HepG2 (cell line): ENCODE results near the gene NUF2. TPM values are rescaled to one million over a fixed set of nuclear protein-coding genes. Genes with fewer than 3 reads are reported as not detected.

Experiments
- BHLHE40 ChIP-seq: IDR thresholded peaks from 2 replicates; pipeline ENCODE4 v1.6.1; 2011; ENCODE audit warnings: low read length, improper control_type of control experiment
- DMAP1 ChIP-seq: IDR thresholded peaks from 2 replicates; pipeline ENCODE4 v1.6.1; 2016
- EEA1 ChIP-seq: sonication (generic); formaldehyde crosslinking; IDR thresholded peaks from 2 replicates; pipeline ENCODE4 v1.5.1; 2020; ENCODE audit warnings: mild to moderate bottlenecking, missing genetic modification reagents, borderline replicate concordance
- ETS1 ChIP-seq: sonication (generic); formaldehyde crosslinking; IDR thresholded peaks from 2 replicates; pipeline ENCODE4 v1.4.0; 2020; ENCODE audit warnings: missing genetic modification reagents
- FOSL2 ChIP-seq: sonication (generic); formaldehyde crosslinking; IDR thresholded peaks from 2 replicates; pipeline ENCODE4 v1.4.0; 2020; ENCODE audit warnings: missing genetic modification reagents
- GTF3A ChIP-seq: sonication (generic); formaldehyde crosslinking; conservative IDR thresholded peaks from 2 replicates; pipeline ENCODE4 v1.4.0; 2020; ENCODE audit warnings: mild to moderate bottlenecking, missing genetic modification reagents
- HMGA1 ChIP-seq: sonication (generic); formaldehyde crosslinking; conservative IDR thresholded peaks from 2 replicates; pipeline ENCODE4 v1.4.0; 2020; ENCODE audit warnings: missing genetic modification reagents
- MAFG ChIP-seq: sonication (generic); formaldehyde crosslinking; IDR thresholded peaks from 2 replicates; pipeline ENCODE4 v1.5.1; 2020; ENCODE audit warnings: mild to moderate bottlenecking, missing genetic modification reagents
- MIER3 ChIP-seq: IDR thresholded peaks from 2 replicates; pipeline ENCODE4 v1.6.1; 2016; ENCODE audit warnings: missing compliant biosample characterization, borderline replicate concordance
- MXD4 ChIP-seq: IDR thresholded peaks from 2 replicates; pipeline ENCODE4 v1.6.1; 2016; ENCODE audit warnings: mild to moderate bottlenecking, missing biosample characterization, missing genetic modification reagents
- NFIB ChIP-seq: sonication (generic); formaldehyde crosslinking; IDR thresholded peaks from 2 replicates; pipeline ENCODE4 v1.9.0; 2021; ENCODE audit warnings: missing genetic modification reagents, mild to moderate bottlenecking, borderline replicate concordance
- NFKBIZ ChIP-seq: IDR thresholded peaks from 2 replicates; pipeline ENCODE4 v1.6.1; 2018; ENCODE audit warnings: missing genetic modification reagents, missing compliant biosample characterization
- PHF20 ChIP-seq: sonication (generic); formaldehyde crosslinking; IDR thresholded peaks from 2 replicates; pipeline ENCODE4 v1.5.0; 2020; ENCODE audit warnings: mild to moderate bottlenecking, missing genetic modification reagents
- TCF7 ChIP-seq: sonication (generic); IDR thresholded peaks from 2 replicates; pipeline ENCODE4 v1.6.1; 2016; ENCODE audit warnings: antibody characterized with exemption, low read depth
- ZMYM2 ChIP-seq: sonication (generic); formaldehyde crosslinking; IDR thresholded peaks from 2 replicates; pipeline ENCODE4 v1.8.0; 2022; ENCODE audit warnings: mild to moderate bottlenecking, missing genetic modification reagents
- ZNF124 ChIP-seq: sonication (generic); formaldehyde crosslinking; IDR thresholded peaks from 2 replicates; pipeline ENCODE4 v1.4.0; 2020; ENCODE audit warnings: missing genetic modification reagents
- ZNF737 ChIP-seq: sonication (generic); formaldehyde crosslinking; IDR thresholded peaks from 2 replicates; pipeline ENCODE4 v1.5.0; 2020; ENCODE audit warnings: missing genetic modification reagents, mild to moderate bottlenecking, borderline replicate concordance
- ZNF773 ChIP-seq: sonication (generic); formaldehyde crosslinking; IDR thresholded peaks from 2 replicates; pipeline ENCODE4 v1.4.0; 2020; ENCODE audit warnings: missing genetic modification reagents, borderline replicate concordance
- polyA plus RNA-seq, 8 experiments: library from polyadenylated mRNA; depleted of rRNA in 3 of 8; stranded (reverse) in 7 of 8; unstranded in 1 of 8; fragments of >200 nt; fragmentation: Illumina TruSeq in 4 of 8; extraction: Trizol in 4 of 8; gene quantifications; 2 replicates each; pipeline versions ENCODE4 v1.2.1 to v1.2.3, GENCODE V29; 2011 to 2016; ENCODE audit warnings: low read depth in 4 of 8, missing spikeins in 1 of 8, mixed read lengths in 1 of 8; ENCODE audit not compliant: insufficient read depth in 1 of 8
- total RNA-seq, 5 experiments: library from RNA; depleted of rRNA; stranded (reverse); fragments of >200 nt; fragmentation: Illumina TruSeq; extraction: Trizol; gene quantifications; 2 replicates each; pipeline ENCODE4 v1.2.3, GENCODE V29; 2016; ENCODE audit warnings: low read depth in 1 of 5
- TF ChIP-seq, protein P1 (sequence below): sonication (generic); formaldehyde crosslinking; IDR thresholded peaks from 2 replicates; pipeline ENCODE4 v1.4.0; 2020; ENCODE audit warnings: mild to moderate bottlenecking, missing genetic modification reagents
- TF ChIP-seq, protein P2 (sequence below): sonication (generic); formaldehyde crosslinking; IDR thresholded peaks from 2 replicates; pipeline ENCODE4 v1.8.0; 2022; ENCODE audit warnings: missing genetic modification reagents, mild to moderate bottlenecking, moderate library complexity, borderline replicate concordance
- TF ChIP-seq, protein P3 (sequence below): sonication (generic); formaldehyde crosslinking; IDR thresholded peaks from 2 replicates; pipeline ENCODE4 v1.5.1; 2020; ENCODE audit warnings: missing genetic modification reagents, mild to moderate bottlenecking, borderline replicate concordance

NUF2 gene
- total and polyA plus RNA-seq, 2 of the 13 experiments (the other 11 are each of a cell fraction or from before 2014, with no cell fraction given) = 26.0 to 39.4 TPM

DNA sequence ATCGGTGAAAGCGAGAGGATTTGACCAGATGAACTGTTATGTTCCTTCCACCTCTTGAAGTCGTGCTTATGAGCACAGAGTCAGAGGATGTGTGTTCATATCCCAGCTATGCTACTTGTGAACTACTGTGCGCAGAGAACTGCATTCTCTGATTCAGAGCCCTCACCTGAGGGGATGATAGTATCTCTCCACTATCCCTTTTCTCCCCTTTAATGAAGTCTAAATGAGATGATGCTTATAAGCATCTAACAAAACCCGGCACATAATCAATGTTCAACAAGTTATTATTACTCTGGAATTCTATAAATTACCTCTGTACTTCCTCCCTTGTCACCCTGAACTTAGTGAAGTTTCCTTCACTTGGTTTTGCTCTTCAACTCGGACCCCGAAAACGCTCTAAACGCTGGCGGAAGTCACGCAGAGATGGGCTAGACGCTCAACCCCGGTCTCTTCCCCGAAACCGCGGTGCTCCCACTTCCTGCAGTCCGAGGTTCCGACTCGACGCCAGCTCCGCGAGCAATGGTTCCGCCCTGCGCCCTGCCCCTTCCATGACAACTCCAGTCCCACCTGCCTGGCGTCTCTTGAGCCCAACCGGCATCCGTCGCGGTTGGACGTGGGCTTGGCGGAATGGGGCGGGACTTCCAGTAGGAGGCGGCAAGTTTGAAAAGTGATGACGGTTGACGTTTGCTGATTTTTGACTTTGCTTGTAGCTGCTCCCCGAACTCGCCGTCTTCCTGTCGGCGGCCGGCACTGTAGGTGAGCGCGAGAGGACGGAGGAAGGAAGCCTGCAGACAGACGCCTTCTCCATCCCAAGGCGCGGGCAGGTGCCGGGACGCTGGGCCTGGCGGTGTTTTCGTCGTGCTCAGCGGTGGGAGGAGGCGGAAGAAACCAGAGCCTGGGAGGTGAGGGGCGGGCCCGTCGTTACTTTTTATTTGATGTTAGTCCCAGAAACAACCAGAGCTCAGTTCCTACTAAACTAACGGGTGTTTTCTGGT lies at the start of gene NUF2 (continued):
- TF ChIP-seq ETS1 (CRISPR knock-in tag) (peak; percentile 95; the same call in 1 of the 2 replicates), ZNF773 (CRISPR knock-in tag) (peak; percentile 42; the same call in 1 of the 2 replicates), MIER3 (CRISPR knock-in tag) (peak; percentile 99), TCF7 (peak; percentile 5; the same call in 1 of the 2 replicates), MAFG (CRISPR knock-in tag) (peak; percentile 78; the same call in 1 of the 2 replicates), PHF20 (CRISPR knock-in tag) (peak; percentile 100), EEA1 (CRISPR knock-in tag) (peak; percentile 83; the same call in 1 of the 2 replicates), NFKBIZ (CRISPR knock-in tag) (peak; percentile 96), MXD4 (CRISPR knock-in tag) (peak; percentile 97), ZNF124 (CRISPR knock-in tag) (peak; percentile 99), HMGA1 (no peak), DMAP1 (CRISPR knock-in tag) (peak; percentile 99), FOSL2 (CRISPR knock-in tag) (peak; percentile 85), ZMYM2 (CRISPR knock-in tag) (peak; percentile 76), ZNF737 (CRISPR knock-in tag) (peak; percentile 63), BHLHE40 (peak; percentile 54; the same call in 1 of the 2 replicates), NFIB (CRISPR knock-in tag) (no peak), GTF3A (CRISPR knock-in tag) (peak; percentile 72; the same call in 1 of the 2 replicates)
- TF ChIP-seq, protein P1, sequence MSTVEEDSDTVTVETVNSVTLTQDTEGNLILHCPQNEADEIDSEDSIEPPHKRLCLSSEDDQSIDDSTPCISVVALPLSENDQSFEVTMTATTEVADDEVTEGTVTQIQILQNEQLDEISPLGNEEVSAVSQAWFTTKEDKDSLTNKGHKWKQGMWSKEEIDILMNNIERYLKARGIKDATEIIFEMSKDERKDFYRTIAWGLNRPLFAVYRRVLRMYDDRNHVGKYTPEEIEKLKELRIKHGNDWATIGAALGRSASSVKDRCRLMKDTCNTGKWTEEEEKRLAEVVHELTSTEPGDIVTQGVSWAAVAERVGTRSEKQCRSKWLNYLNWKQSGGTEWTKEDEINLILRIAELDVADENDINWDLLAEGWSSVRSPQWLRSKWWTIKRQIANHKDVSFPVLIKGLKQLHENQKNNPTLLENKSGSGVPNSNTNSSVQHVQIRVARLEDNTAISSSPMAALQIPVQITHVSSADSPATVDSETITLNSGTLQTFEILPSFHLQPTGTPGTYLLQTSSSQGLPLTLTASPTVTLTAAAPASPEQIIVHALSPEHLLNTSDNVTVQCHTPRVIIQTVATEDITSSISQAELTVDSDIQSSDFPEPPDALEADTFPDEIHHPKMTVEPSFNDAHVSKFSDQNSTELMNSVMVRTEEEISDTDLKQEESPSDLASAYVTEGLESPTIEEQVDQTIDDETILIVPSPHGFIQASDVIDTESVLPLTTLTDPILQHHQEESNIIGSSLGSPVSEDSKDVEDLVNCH (CRISPR knock-in tag) = no peak
- TF ChIP-seq, protein P2, sequence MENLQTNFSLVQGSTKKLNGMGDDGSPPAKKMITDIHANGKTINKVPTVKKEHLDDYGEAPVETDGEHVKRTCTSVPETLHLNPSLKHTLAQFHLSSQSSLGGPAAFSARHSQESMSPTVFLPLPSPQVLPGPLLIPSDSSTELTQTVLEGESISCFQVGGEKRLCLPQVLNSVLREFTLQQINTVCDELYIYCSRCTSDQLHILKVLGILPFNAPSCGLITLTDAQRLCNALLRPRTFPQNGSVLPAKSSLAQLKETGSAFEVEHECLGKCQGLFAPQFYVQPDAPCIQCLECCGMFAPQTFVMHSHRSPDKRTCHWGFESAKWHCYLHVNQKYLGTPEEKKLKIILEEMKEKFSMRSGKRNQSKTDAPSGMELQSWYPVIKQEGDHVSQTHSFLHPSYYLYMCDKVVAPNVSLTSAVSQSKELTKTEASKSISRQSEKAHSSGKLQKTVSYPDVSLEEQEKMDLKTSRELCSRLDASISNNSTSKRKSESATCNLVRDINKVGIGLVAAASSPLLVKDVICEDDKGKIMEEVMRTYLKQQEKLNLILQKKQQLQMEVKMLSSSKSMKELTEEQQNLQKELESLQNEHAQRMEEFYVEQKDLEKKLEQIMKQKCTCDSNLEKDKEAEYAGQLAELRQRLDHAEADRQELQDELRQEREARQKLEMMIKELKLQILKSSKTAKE (CRISPR knock-in tag) = peak; percentile 70; the same call in 1 of the 2 replicates
- TF ChIP-seq, protein P3, sequence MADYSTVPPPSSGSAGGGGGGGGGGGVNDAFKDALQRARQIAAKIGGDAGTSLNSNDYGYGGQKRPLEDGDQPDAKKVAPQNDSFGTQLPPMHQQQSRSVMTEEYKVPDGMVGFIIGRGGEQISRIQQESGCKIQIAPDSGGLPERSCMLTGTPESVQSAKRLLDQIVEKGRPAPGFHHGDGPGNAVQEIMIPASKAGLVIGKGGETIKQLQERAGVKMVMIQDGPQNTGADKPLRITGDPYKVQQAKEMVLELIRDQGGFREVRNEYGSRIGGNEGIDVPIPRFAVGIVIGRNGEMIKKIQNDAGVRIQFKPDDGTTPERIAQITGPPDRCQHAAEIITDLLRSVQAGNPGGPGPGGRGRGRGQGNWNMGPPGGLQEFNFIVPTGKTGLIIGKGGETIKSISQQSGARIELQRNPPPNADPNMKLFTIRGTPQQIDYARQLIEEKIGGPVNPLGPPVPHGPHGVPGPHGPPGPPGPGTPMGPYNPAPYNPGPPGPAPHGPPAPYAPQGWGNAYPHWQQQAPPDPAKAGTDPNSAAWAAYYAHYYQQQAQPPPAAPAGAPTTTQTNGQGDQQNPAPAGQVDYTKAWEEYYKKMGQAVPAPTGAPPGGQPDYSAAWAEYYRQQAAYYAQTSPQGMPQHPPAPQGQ (CRISPR knock-in tag) = peak; percentile 98; the same call in 1 of the 2 replicates
